ENCODE results near the gene TRAPPC2L.

Gene TRAPPC2L

DNA sequence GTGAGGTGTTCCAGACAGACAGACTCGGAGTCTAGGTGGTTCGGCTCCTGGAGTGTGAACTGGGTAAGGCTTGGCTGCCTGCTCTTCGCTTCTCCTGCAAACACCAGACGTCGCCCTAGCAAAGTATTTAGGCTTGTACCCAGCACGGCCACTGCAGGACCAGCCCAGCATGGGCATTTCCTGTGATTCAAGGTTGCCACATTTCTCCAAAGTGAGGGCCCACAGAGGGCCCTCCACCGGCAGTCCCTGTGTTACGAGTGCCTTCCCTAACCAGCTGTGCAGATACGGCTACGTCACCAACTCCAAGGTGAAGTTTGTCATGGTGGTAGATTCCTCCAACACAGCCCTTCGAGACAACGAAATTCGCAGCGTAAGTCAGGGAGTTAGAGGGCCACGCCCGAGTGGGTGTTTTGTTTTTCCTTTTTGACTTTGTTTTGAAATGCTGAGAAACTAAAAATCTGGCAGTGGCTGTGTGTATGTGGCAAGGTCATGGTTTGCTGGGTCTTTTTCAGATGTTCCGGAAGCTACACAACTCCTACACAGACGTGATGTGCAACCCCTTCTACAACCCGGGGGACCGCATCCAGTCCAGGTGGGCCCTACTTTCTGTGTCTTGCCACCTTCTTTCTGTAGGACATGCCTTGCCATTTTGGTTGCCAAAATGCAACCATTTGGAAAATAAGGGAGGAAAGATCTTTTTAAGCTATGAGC lies 2.6 kb downstream of the TRAPPC2L start:
- Histone ChIP-seq H3K9ac (ENCODE audit: low read depth in 1 of 2, low read length in 2 of 2) (no peak overlapping the region), H3K36me3 (ENCODE audit: control insufficient read depth in 1 of 2, insufficient read depth in 2 of 2, low read length in 2 of 2) (peaks cover 13 to 39% of the 10 kb centered on the region in 2 donors), H3K9me3 (ENCODE audit: control insufficient read depth in 1 of 2, low read length in 2 of 2) (no peaks in the 10 kb centered on the region), H3K27me3 (ENCODE audit: control insufficient read depth in 1 of 2, insufficient read depth in 2 of 2, low read length in 2 of 2) (no peaks in the 10 kb centered on the region), H3K4me1 (ENCODE audit: control insufficient read depth in 1 of 2, insufficient read depth in 2 of 2, low read length in 2 of 2) (peaks cover 15 to 22% of the 10 kb centered on the region in 2 donors), H3K27ac (ENCODE audit: low read depth, low read length) (no peak overlapping the region), H3K4me3 (ENCODE audit: low read depth in 1 of 2, low read length in 2 of 2) (no peak overlapping the region)

GRCh38 chr16:88861359-88861758 lies 4.4 kb downstream of the TRAPPC2L start:
- no peaks in the 10 kb centered on the region for H3K9me3 ChIP-seq (ENCODE audit: control insufficient read depth in 1 of 2, low read length in 2 of 2)
- H3K4me3 ChIP-seq (ENCODE audit: low read depth in 1 of 2, low read length in 2 of 2), result no peak overlapping the region
- H3K36me3 ChIP-seq (ENCODE audit: control insufficient read depth in 1 of 2, insufficient read depth in 2 of 2, low read length in 2 of 2), result peaks cover 13 to 39% of the 10 kb centered on the region in 2 donors
- peaks cover 0 to 3% of the 10 kb centered on the region in 2 donors for H3K27me3 ChIP-seq (ENCODE audit: control insufficient read depth in 1 of 2, insufficient read depth in 2 of 2, low read length in 2 of 2)
- H3K27ac ChIP-seq (ENCODE audit: low read depth, low read length), result no peak overlapping the region
- H3K9ac ChIP-seq (ENCODE audit: low read depth in 1 of 2, low read length in 2 of 2), result no peak overlapping the region
- peaks cover 8 to 9% of the 10 kb centered on the region in 2 donors for H3K4me1 ChIP-seq (ENCODE audit: control insufficient read depth in 1 of 2, insufficient read depth in 2 of 2, low read length in 2 of 2)

DNA sequence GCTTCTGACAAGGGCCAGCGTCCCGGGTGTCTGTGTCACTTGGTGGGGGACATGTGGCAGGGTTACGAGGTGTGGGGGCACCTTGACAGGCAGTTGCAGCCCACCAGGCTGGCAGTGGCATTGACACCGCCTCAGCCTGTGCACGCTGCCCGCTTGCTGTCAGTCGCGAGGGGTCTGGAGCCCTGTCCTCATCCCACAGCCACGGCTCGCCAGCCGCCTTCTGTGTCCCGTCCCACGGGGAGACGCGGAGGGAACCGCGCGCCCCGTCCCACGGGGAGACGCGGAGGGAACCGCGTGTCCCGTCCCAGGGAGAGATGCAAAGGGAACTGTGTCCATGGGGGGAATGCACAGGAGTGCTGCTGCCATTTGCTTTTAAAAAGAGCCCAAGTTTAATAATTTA lies 6.0 kb downstream of the TRAPPC2L start:
- peaks cover 13 to 39% of the 10 kb centered on the region in 2 donors for H3K36me3 ChIP-seq (ENCODE audit: control insufficient read depth in 1 of 2, insufficient read depth in 2 of 2, low read length in 2 of 2)
- peaks cover 0 to 11% of the 10 kb centered on the region in 2 donors for H3K27me3 ChIP-seq (ENCODE audit: control insufficient read depth in 1 of 2, insufficient read depth in 2 of 2, low read length in 2 of 2)
- no peak overlapping the region for H3K9ac ChIP-seq (ENCODE audit: low read depth in 1 of 2, low read length in 2 of 2)
- peaks cover 3 to 7% of the 10 kb centered on the region in 2 donors for H3K4me1 ChIP-seq (ENCODE audit: control insufficient read depth in 1 of 2, insufficient read depth in 2 of 2, low read length in 2 of 2)
- H3K9me3 ChIP-seq (ENCODE audit: control insufficient read depth in 1 of 2, low read length in 2 of 2), result no peaks in the 10 kb centered on the region
- H3K27ac ChIP-seq (ENCODE audit: low read depth, low read length), result no peak overlapping the region
- no peak overlapping the region for H3K4me3 ChIP-seq (ENCODE audit: low read depth in 1 of 2, low read length in 2 of 2)

DNA sequence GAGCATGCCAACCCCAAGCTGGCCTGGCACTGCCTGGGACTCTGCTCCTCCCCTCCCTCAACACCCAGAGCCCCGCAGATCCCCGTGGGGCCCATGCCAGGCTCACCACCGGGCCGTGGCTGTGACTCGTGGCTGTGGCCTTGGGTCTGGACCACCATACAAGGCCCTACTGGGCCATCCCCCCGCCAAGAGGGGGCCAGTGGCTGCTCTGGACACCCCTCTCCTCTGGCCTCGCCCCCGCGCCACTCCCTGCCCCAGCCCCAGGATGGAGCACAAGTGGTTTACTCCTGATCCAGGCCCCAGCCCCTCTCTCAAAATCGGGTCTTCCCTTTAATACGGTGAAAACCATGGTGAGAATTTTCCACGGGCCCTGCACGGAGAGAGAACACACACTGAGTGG lies 6.5 kb downstream of the TRAPPC2L start:
- Histone ChIP-seq H3K9me3 (ENCODE audit: control insufficient read depth in 1 of 2, low read length in 2 of 2) (no peaks in the 10 kb centered on the region), H3K4me1 (ENCODE audit: control insufficient read depth in 1 of 2, insufficient read depth in 2 of 2, low read length in 2 of 2) (peaks cover 0 to 2% of the 10 kb centered on the region in 2 donors), H3K9ac (ENCODE audit: low read depth in 1 of 2, low read length in 2 of 2) (no peak overlapping the region), H3K27ac (ENCODE audit: low read depth, low read length) (no peak overlapping the region), H3K4me3 (ENCODE audit: low read depth in 1 of 2, low read length in 2 of 2) (no peak overlapping the region), H3K27me3 (ENCODE audit: control insufficient read depth in 1 of 2, insufficient read depth in 2 of 2, low read length in 2 of 2) (peaks cover 0 to 12% of the 10 kb centered on the region in 2 donors), H3K36me3 (ENCODE audit: control insufficient read depth in 1 of 2, insufficient read depth in 2 of 2, low read length in 2 of 2) (peaks cover 13 to 39% of the 10 kb centered on the region in 2 donors)

- Histone ChIP-seq H3K4me1 (ENCODE audit: control insufficient read depth in 1 of 2, insufficient read depth in 2 of 2, low read length in 2 of 2) (no peaks in the 10 kb centered on the region), H3K9ac (ENCODE audit: low read depth in 1 of 2, low read length in 2 of 2) (no peak overlapping the region), H3K27ac (ENCODE audit: low read depth, low read length) (no peak overlapping the region), H3K9me3 (ENCODE audit: control insufficient read depth in 1 of 2, low read length in 2 of 2) (no peaks in the 10 kb centered on the region), H3K36me3 (ENCODE audit: control insufficient read depth in 1 of 2, insufficient read depth in 2 of 2, low read length in 2 of 2) (peaks cover 13 to 38% of the 10 kb centered on the region in 2 donors), H3K4me3 (ENCODE audit: low read depth in 1 of 2, low read length in 2 of 2) (no peak overlapping the region), H3K27me3 (ENCODE audit: control insufficient read depth in 1 of 2, insufficient read depth in 2 of 2, low read length in 2 of 2) (peaks cover 6 to 13% of the 10 kb centered on the region in 2 donors)
Observed at GRCh38 chr16:88864099-88864498, 7.2 kb downstream of the TRAPPC2L start.

- Histone ChIP-seq H3K9me3 (ENCODE audit: control insufficient read depth in 1 of 2, low read length in 2 of 2) (no peaks in the 10 kb centered on the region), H3K4me1 (ENCODE audit: control insufficient read depth in 1 of 2, insufficient read depth in 2 of 2, low read length in 2 of 2) (no peaks in the 10 kb centered on the region), H3K27me3 (ENCODE audit: control insufficient read depth in 1 of 2, insufficient read depth in 2 of 2, low read length in 2 of 2) (peaks cover 9 to 17% of the 10 kb centered on the region in 2 donors)
Observed at GRCh38 chr16:88864521-88864920, 7.6 kb downstream of the TRAPPC2L start.

GRCh38 chr16:88865310-88865709 lies 8.4 kb downstream of the TRAPPC2L start:
- H3K9me3 ChIP-seq (ENCODE audit: control insufficient read depth in 1 of 2, low read length in 2 of 2), result no peaks in the 10 kb centered on the region
- no peak overlapping the region for H3K4me3 ChIP-seq (ENCODE audit: low read depth in 1 of 2, low read length in 2 of 2)
- peaks cover 9 to 26% of the 10 kb centered on the region in 2 donors for H3K36me3 ChIP-seq (ENCODE audit: control insufficient read depth in 1 of 2, insufficient read depth in 2 of 2, low read length in 2 of 2)
- peaks cover 9 to 17% of the 10 kb centered on the region in 2 donors for H3K27me3 ChIP-seq (ENCODE audit: control insufficient read depth in 1 of 2, insufficient read depth in 2 of 2, low read length in 2 of 2)
- H3K27ac ChIP-seq (ENCODE audit: low read depth, low read length), result no peak overlapping the region
- H3K9ac ChIP-seq (ENCODE audit: low read depth in 1 of 2, low read length in 2 of 2), result no peak overlapping the region
- H3K4me1 ChIP-seq (ENCODE audit: control insufficient read depth in 1 of 2, insufficient read depth in 2 of 2, low read length in 2 of 2), result no peaks in the 10 kb centered on the region

More at GRCh38 chr16:88864521-88864920, 7.6 kb downstream of the TRAPPC2L start:
- Histone ChIP-seq H3K27ac (ENCODE audit: low read depth, low read length) (no peak overlapping the region), H3K36me3 (ENCODE audit: control insufficient read depth in 1 of 2, insufficient read depth in 2 of 2, low read length in 2 of 2) (peaks cover 13 to 34% of the 10 kb centered on the region in 2 donors), H3K9ac (ENCODE audit: low read depth in 1 of 2, low read length in 2 of 2) (no peak overlapping the region), H3K4me3 (ENCODE audit: low read depth in 1 of 2, low read length in 2 of 2) (no peak overlapping the region)

- peaks cover 5 to 21% of the 10 kb centered on the region in 2 donors for H3K36me3 ChIP-seq (ENCODE audit: control insufficient read depth in 1 of 2, insufficient read depth in 2 of 2, low read length in 2 of 2)
- H3K27me3 ChIP-seq (ENCODE audit: control insufficient read depth in 1 of 2, insufficient read depth in 2 of 2, low read length in 2 of 2), result peaks cover 10 to 17% of the 10 kb centered on the region in 2 donors
Observed at GRCh38 chr16:88865742-88866141, 8.8 kb downstream of the TRAPPC2L start.

DNA sequence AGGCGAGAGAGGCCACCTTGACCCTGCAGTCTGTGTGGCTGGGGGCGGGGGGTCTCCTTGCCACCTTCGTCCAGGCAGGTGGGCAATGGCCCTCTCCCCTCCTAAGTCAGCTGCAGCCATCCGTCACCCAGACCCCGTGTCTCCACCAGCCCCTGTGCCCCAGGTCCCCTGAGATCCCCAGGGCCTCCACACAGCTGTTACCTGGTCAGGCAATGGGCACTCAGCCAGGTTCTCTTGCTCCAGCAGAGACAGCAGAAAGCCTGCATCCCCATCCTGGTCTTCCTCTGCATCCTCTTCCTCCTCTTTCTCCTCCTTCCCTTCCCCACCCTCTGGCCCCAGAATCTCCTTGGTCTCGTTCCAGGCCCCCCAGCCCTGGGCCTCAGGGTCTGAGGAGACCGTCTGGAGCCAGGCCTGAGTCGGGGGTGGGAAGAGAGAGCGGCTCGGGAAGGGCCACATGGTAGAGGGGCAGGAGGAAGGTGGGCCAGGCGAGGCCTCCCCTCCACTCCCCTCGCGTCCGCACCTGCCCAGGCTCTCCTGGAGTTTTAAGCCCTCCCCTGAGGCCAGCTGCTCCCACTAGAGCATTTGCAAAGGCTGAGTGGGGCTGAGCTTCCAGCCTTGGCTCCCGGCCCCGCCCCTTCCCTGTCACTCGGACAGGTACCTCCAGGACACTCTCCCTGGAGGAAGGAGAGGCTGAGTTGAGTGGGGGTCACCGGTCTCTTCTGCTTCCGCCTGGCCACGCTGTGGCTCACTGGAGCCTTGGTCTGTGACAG lies 9.4 kb downstream of the TRAPPC2L start, which contains the start of gene PABPN1L:
PABPN1L (minus strand) TSS at position 510 of the 770 bp plus-strand sequence; CDS start at position 456, 54 bp downstream.
- Histone ChIP-seq H3K27me3 (ENCODE audit: control insufficient read depth in 1 of 2, insufficient read depth in 2 of 2, low read length in 2 of 2) (peaks cover 16 to 19% of the 10 kb centered on the region in 2 donors), H3K27ac (ENCODE audit: low read depth, low read length) (no peak within 1 kb of the TSS), H3K4me1 (ENCODE audit: control insufficient read depth in 1 of 2, insufficient read depth in 2 of 2, low read length in 2 of 2) (no peaks in the 10 kb centered on the region)

More at GRCh38 chr16:88865742-88866141, 8.8 kb downstream of the TRAPPC2L start:
- H3K9me3 ChIP-seq (ENCODE audit: control insufficient read depth in 1 of 2, low read length in 2 of 2), result no peaks in the 10 kb centered on the region
- no peak overlapping the region for H3K4me3 ChIP-seq (ENCODE audit: low read depth in 1 of 2, low read length in 2 of 2)
- H3K27ac ChIP-seq (ENCODE audit: low read depth, low read length), result no peak overlapping the region
- H3K4me1 ChIP-seq (ENCODE audit: control insufficient read depth in 1 of 2, insufficient read depth in 2 of 2, low read length in 2 of 2), result no peaks in the 10 kb centered on the region
- no peak overlapping the region for H3K9ac ChIP-seq (ENCODE audit: low read depth in 1 of 2, low read length in 2 of 2)

More for the DNA sequence above, 9.4 kb downstream of the TRAPPC2L start, which contains the start of gene PABPN1L:
- Histone ChIP-seq H3K9ac (ENCODE audit: low read depth in 1 of 2, low read length in 2 of 2) (no peak within 1 kb of the TSS), H3K9me3 (ENCODE audit: control insufficient read depth in 1 of 2, low read length in 2 of 2) (no peaks in the 10 kb centered on the region), H3K36me3 (ENCODE audit: control insufficient read depth in 1 of 2, insufficient read depth in 2 of 2, low read length in 2 of 2) (peaks cover 3 to 15% of the 10 kb centered on the region in 2 donors), H3K4me3 (ENCODE audit: low read depth in 1 of 2, low read length in 2 of 2) (no peak within 1 kb of the TSS)
